Ramos (cell line): ENCODE data around the gene PRR23A.
"Not testable (repeated sequence)": the region's sequence is repeated elsewhere in the genome, so short reads cannot be mapped to it uniquely, and the experiment has no call there.

ENCODE experiments used
- in situ Hi-C: fragments of 300-500 bp; cut with MboI; formaldehyde crosslinking; loops from one replicate; pipeline ENCODE4 v1.14.3; 2022; ENCODE audit warnings: low sequenced_read_pairs; ENCODE audit not compliant: unreplicated experiment

Gene PRR23A

DNA sequence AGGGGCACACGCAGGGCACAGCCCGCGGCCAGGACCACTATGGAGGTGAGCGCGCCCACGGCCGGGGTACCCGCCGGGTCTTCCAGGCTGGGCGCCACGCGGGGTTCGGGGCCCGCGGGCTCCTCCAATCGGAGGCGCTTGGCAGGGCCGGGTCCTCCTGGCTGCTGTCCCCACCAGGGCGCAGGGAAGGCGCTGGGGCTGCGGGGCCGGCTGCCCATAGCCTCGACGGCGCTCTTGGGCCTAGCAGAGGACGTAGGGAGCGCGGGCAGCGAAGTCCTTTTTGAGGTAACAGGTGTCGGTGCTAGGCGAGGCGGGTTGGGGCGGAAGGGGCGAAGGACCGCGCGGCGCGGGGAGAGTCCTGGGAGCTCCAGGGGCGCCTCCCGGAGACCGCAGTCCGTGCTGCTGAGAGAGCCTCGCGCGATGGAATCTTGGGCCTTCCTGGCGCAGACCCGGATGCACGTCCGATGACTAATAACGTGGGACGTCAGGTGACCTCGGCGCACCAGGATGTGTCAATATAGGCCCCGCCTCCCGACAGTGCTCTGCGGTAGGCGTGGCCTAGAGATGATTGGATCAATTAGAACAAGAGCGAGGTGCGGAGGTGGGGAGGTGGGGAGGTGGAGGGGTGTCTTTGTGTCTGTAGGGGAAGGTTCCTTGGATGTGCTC, at the start of gene PRR23A:
TSS of gene PRR23A (minus strand) at position 218 of the 666 bp plus-strand sequence. CDS start at position 218, 0 bp downstream.
- in situ Hi-C loops: no loop called here

DNA sequence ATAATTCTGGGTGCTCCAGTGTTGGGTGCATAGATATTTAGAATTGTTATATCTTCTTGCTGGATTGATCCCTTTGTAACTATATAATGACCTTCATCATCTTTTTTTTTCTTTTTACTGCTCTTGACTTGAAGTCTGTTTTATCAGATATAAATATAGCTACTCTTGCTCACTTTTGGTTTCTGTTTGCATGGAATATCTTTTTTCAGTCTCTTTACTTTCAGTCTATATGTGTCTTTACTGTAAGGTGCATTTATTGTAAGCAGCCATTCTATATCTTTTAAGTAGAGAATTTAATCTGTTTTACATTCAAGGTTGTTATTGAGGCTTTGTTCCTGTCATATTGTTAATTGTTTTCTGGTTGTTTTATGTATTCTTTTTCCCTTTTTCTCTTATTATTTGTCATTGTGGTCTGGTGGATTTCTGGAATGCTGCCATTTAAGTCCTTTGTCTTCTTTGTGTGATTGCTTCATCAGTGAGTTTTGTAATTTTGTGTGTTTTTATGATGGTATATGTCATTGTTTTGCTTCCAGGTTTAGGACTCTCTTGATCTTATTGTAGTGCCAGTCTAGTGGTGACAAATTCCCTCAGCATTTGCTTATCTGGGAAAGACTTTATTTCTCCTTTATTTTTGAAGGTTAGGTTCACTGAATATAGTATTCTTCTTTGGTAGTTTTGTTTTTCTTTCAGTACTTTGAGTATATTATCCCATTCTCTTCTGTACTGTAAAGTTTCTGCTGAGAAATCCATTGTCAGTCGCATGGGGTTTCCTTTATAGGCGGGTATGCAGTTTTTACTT, 46.9 kb upstream of the PRR23A start:
- in situ Hi-C loops: no loop called here

DNA sequence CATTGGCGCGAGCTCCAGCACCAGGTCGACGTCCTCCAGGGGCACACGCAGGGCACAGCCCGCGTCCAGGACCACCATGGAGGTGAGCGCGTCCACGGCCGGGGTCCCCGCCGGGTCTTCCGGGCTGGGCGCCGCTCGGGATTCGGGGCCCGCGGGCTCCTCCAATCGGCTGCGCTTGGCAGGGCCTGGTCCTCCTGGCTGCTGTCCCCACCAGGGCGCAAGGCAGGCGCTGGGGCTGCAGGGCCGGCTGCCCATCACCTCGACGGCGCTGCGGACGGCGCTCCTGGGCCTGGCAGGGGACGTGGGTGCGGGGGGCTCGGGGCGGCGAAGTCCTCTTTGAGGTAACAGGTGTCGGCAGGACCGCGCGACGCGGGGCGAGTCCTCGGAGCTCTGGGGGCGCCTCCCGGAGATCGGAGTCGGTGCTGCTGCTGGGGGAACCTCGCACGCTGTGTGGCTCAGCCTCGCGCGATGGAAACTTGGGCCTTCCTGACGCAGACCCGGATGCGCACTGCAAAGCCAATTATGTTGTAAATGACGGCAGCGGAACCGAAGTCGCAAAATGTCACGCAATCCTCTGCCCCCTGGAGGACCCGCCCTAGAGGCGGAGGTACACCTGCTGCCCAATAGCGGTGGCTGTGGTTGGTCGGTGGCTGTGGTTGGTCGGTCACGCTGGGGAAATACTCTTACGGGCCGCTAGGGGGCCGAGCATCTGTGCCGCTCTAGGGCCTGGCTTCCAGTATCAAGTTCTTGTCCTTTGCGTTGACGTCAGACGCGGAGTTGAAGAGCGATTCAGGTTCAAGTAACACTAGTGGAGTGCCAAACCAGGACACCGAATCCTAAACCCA, 38.5 kb upstream of the PRR23A start, which contains the start of gene PRR23C:
TSS of gene PRR23C (minus strand) at position 527 of the 845 bp plus-strand sequence. CDS start at position 255, 272 bp downstream.
- in situ Hi-C loops: no loop called here

DNA sequence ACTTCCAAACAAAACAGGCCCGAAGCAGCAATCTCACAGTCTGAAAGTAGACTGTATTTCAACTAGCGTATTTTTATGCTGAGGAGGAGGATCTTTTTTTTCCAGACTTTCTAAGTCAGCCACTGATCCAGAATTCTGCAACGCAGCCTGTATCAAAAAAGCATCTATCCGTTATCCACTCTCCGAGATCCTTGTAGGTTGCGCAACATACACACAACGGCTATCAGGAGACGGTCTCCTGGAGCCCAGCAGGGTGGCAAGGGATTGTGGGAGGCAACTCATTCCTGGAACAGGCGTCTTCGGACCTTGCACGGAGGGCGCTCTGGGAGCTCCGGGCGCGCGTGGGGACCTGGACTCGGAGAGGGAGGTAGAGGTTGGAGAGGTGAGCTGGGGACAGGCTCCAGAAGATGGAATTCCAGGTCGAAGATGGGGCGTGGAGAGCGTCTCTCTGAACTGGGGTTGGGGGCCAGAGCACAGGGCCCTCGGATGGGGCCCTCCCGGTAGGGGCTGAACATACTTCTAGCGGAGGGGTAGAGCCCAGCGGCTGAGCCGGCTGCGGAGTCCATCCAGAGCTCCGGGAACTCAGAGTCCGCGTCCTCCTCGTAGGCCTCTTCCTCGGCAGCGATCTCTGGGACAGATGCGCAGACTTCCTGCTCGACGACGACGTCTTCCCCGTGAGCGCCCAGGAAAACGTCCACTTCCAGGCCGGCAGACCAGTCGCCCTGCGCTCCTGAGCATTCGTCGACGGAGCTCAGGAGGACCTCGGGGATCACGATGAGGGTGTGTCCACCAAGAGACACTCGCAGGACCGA, 37.7 kb upstream of the PRR23A start:
- in situ Hi-C loops: no loop called here

DNA sequence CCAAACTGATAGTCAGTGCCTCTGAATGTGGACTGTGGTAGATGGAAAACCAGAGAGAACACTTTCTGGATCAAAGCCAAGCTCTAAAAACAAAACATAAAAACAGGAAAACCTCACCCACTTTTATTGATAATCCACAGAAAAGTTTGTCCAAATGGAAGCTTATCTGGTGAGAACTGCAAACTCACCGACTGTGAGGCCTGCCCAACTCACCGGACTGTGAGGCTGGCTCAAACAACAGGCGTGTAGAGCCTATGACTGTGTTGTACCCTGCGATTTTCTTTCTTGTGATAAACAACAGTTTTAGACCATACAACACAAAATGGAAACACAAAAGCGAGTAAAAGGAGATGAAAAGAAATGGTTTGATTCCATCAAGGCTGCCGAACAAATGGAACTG, 31.4 kb upstream of the PRR23A start:
- in situ Hi-C loops: no loop called here

DNA sequence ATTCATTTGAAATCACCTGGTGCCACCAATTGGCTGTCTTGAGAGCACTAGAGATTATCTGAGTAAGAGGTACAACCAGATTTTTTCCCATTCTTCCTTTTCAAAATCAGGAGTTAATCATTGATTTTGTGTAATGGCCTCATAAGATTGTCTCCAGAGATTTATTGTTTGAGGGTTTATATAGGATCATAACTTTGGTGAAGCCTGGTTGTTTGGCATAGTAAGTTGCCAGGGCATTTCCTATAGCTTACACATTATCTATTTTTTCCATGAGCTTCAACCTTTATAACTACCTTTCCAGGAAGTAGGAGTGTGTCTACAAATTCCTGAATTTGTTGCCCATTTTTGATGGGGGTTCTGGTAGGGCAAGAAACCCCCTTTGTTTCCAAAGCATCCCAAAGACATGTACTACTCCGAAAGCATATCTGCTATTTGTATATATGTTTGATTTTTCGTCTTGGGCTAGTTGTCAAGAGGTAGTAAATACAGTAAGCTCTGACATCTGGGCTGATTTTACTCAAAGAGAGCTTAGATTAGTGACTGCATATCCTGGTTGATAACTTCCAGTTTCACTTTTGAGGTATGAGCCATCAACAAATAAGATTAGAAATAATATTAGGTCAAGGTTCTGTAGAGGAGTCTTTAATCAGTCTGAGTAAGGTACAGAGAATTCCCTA, 26.4 kb upstream of the PRR23A start:
- in situ Hi-C loops: no loop called here

DNA sequence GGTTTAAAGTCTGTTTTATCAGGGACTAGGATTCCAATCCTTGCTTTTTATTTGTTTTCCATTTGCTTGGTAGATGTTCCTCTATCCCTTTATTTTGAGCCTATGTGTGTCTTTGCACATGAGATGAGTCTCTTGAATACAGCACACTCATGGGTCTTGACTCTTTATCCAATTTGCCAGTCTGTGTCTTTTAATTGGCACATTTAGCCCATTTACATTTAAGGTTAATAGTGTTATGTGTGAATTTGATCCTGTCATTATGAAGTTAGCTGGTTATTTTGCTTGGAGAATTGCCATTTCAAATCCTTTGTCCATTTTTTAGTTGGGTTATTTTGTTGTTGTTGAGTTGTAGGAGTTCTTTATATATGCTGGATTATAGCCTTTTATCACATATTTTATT, 24.5 kb upstream of the PRR23A start:
- in situ Hi-C loops: not testable (repeated sequence)

DNA sequence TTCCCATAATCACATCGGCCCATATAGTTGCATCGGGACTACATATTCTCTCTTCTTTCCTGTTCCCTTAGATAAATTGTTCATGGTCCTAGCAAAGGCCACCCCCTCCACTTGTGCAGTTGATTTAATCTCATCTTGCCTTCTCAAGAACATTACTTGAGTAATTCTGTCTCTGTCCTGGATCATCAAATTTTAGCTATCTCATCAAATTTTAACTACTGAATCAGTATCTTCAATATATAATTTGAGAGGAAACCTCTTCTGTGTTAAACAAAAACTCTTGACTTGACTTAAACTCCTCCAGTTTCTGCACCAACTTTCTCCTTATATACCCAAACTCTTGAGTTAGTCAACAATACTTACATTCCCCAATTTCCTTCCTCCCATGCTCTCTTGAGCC, 18.9 kb upstream of the PRR23A start:
- in situ Hi-C loops: no loop called here

DNA sequence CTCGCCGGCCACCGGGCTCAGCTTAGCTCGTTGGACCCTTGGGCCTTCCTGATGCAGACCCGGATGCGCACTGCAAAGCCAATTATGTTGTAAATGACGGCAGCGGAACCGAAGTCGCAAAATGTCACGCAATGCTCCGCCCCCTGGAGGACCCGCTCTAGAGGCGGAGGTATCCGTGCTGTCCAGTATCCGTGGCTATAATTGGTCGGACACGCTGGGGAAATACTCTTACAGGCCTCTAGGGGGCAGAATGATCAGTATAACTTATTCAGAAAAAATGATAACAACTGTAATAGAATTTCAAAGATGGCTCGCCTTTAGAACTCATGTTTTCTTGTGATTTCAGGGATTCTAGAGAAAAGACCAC, 14.8 kb upstream of the PRR23A start, which contains the start of gene PRR23B:
TSS of gene PRR23B (minus strand) at position 59 of the 367 bp plus-strand sequence. CDS start 265 bp downstream, outside the sequence.
- in situ Hi-C loops: no loop called here

DNA sequence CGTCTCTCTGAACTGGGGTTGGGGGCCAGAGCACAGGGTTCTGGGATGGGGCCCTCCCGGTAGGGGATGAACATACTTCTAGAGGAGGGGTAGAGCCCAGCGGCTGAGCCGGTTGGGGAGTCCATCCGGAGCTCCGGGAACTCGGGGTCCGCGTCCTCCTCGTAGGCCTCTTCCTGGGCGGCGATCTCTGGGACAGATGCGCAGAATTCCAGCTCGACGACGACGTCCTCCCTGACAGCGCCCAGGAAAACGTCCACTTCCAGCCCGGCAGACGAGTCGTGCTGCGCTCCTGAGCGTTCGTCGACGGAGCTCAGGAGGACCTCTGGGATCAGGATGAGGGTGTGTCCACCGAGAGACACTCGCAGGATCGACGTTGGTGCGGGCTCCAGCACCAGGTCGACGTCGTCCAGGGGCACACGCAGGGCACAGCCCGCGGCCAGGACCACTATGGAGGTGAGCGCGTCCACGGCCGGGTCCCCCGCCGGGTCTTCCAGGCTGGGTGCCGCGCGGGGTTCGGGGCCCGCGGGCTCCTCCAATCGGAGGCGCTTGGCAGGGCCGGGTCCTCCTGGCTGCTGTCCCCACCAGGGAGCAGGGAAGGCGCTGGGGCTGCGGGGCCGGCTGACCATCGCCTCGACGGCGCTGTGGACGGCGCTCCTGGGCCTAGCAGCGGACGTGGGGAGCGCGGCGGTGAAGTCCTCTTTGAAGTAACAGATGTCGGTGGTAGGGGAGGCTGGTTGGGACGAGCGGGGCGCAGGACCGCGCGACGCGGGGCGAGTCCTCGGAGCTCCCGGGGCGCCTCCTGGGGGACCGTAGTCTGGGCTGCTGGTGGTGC, 14.2 kb upstream of the PRR23A start:
- in situ Hi-C loops: no loop called here

DNA sequence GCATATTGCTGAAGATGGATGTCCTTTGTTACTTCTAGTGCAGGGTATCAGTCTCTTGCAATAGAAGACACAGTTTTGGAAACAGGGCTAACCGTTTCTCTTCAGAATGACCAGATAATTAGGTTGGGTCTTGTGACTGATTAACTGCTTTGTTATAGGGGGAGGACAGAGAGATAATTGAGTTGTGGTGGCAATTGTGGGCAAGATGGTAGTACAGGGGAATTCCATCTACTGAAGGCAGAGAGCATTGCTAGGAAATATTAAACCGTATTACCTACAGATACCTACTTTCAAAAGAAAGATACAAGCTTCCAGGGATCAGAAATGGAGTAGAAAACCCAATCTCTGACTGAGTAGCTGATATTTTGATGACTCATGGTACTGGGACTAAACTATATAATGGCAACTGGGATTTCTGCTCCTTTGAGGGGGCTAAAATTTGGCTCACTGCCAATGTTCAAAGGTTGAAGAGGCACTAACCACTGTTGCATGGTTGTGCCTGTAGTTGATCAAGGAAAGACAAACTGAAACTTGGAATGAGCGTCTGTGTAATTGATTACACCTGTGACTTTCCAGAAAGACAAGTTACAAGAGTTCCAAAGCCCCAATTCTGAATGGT, 10.5 kb upstream of the PRR23A start:
- in situ Hi-C loops: no loop called here

DNA sequence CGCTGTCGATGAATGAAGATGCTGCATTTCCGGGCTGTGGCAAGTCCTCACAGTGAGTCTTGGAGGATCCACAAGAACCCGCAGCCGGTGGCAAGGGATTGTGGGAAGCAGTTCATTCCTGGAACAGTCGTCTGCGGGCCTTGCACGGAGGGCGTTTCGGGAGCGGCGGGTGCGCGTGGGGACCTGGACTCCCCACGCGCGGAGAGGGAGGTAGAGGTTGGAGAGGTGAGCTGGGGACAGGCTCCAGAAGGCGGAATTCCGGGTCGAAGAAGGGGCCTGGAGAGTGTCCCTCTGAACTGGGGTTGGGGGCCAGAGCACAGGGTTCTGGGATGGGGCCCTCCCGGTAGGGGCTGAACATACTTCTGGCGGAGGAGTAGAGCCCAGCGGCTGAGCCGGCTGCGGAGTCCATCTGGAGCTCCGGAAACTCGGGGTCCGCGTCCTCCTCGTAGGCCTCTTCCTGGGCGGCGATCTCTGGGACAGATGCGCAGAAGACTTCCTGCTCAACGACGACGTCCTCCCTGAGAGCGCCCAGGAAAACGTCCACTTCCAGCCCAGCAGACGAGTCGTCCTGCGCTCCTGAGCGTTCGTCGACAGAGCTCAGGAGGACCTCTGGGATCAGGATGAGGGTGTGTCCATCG, 593 bp downstream of the PRR23A start:
- in situ Hi-C loops: no loop called here

DNA sequence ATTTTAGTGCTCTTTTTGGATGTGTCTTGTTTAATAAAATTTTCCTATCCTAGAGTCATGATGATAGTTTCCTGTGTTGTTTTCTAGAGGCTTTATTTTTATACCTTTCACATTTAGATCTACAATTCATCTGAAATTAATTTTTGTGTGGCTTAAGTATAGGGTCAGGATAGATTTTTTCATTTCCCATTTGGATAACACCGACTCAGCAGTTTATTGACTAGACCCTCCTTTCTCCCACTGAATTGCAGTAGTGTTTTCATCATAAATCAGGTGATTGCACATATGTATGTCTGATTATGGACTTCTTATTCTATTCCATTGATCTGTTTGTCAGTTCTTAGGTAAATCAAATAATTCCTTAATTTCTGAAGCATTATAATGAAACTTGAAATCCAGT, 10.4 kb downstream of the PRR23A start:
- in situ Hi-C loops: no loop called here

DNA sequence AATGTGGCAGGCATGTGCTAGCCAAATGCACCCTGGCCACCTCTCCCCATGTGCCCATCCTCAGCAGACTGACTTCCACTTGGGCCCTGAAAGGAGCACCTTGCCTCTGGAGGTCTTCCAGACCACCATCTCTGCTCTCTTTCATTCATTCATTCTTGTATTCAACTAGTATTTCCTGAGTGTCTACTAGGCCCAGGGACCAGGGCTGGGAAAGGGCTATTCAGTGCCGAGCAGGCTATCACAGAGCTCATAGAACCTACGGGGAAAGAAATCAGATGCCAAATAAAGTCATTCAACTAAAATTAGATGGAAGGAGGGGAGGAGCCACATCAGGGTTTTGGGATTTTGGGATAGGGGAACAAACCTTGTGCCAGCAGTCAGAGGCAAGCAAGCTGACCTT, 18.9 kb downstream of the PRR23A start:
- in situ Hi-C loops: no loop called here

DNA sequence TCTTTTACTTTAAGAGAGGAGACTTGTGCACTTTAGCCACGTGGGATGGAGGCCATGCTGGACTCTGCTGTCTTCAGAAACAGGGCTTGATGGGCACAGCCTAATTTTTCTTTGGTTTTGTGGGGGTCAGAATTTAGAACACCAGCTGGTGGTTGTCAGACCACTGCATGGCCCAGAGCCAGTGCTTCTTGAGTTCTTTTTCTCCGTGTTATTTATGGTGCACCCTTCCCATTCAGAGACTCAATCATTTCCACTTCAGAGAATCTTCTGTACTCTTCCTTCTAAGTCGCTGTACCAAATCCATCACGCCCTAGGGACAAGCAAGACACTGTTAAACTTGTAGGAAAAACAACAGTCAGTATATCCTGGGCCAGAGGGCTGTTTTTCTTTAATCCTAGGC, 20.1 kb downstream of the PRR23A start:
- in situ Hi-C loops: no loop called here

DNA sequence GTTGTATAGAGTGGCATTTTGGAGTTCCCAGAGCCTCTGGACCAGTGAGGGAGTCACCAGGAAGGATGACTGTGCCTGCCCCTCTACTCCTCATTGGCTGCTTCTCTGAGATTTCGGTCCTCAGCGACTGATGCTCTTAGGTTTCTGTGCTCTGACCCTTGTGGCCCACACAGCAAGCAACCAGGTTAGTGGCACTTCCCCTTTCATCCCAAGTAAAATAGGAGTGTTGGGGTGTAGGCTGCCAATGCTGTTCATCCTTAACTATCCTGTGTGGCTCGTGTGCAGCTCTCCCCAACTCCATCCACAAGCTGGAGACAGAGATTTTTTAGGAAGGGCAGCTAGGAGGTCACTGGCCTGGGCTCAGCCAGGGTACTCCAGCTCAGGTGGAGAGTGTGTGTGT, 21.3 kb downstream of the PRR23A start:
- in situ Hi-C loops: no loop called here

DNA sequence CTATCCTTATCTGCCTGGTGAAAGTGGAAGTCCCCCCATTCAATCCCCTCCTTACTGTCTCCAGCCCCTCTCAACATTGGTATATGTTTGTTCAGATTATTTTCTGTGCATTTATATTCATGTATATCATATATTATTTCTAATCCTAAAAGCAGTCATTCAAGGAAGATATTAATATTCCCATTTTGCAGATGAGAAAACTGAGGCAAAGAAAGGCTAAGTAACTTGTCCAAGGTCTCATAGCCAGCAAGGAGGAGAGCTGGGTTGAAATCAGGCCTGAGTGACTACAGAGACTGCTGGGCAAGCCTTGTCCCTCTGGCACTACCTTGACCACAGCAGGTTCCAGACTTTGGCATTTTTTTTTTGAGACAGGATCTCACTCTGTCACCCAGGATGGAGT, 30.0 kb downstream of the PRR23A start:
- in situ Hi-C loops: no loop called here

DNA sequence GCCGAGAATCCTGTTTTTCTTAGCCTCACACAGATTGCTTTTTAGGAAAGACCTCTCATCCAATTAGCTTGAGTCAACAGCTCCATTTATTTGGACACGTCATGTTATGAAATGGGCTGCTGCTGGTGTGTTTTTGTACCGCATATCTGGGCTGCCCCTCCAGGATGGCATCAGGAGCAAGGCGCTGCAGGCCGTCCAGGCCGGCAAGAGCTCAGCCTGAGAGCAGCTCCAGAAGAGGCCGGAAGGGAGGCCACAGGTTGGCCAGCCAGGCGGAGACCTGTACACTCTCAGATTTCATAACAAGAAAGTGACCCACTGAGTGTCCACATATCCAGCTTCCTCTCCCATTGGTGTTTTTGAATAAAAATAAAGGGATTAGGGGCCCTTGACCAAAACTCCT, 30.7 kb downstream of the PRR23A start:
- in situ Hi-C loops: no loop called here
